IMR-90 (cell line): Measurements from ENCODE around the gene FAM149B1. TPM values are rescaled to one million over a fixed set of nuclear protein-coding genes. Genes with fewer than 3 reads are reported as not detected.

Source experiments
- ATAC-seq: fragments of 200-7000 bp; cut with Tn5 transposase; 2 replicates; pipeline ENCODE4 v1.9.1; 2020; ENCODE audit warnings: low read depth, mild to moderate bottlenecking, moderate library complexity
- BruUV-seq: library from RNA; stranded (reverse); fragments of 400-500 nt; replicated peaks from 2 replicates; lab custom pipeline; 2021; lab: Mats Ljungman, UMichigan
- CTCF ChIA-PET: fragments of 300-600 bp; formaldehyde crosslinking; extraction: SDS; loops from one replicate; lab custom pipeline; 2021; ENCODE audit warnings: antibody characterized with exemption; lab: Yijun Ruan, JAX
- POLR2A ChIA-PET: fragments of 300-600 bp; sonication (Branson Sonifier 250); formaldehyde crosslinking; loops from one replicate; lab custom pipeline; 2022; ENCODE audit warnings: antibody characterized with exemption; ENCODE audit not compliant: unreplicated experiment; lab: Charles Lee
- DNase-seq: peaks from one replicate; pipeline ENCODE4 v3.0.0; 2013
- H2AFZ ChIP-seq: replicated peaks from 2 replicates; pipeline ENCODE3; 2013; ENCODE audit warnings: low read length, mild to moderate bottlenecking; ENCODE audit not compliant: poor library complexity
- H2AK5ac ChIP-seq: 2 replicates; pipeline ENCODE4 v1.6.1; 2013; ENCODE audit warnings: low read depth, low read length, inconsistent platforms
- H2AK9ac ChIP-seq: replicated peaks from 2 replicates; pipeline ENCODE3; 2013; ENCODE audit warnings: mild to moderate bottlenecking, low read depth, low read length, moderate library complexity; ENCODE audit not compliant: poor library complexity
- H2BK120ac ChIP-seq: 2 replicates; pipeline ENCODE4 v1.6.1; 2013; ENCODE audit warnings: low read depth, low read length, inconsistent platforms
- H2BK15ac ChIP-seq: 3 replicates; pipeline ENCODE4 v1.6.1; 2013; ENCODE audit warnings: low read depth, low read length, inconsistent platforms
- H2BK20ac ChIP-seq: 2 replicates; pipeline ENCODE4 v1.6.1; 2013; ENCODE audit warnings: low read depth, mild to moderate bottlenecking, inconsistent platforms, low read length, moderate library complexity
- H2BK5ac ChIP-seq: 2 replicates; pipeline ENCODE4 v1.6.1; 2013; ENCODE audit warnings: mild to moderate bottlenecking, low read depth, low read length, inconsistent platforms; ENCODE audit not compliant: poor library complexity, severe bottlenecking
- H3K14ac ChIP-seq: replicated peaks from 2 replicates; pipeline ENCODE4 v1.6.1; 2013; ENCODE audit warnings: low read depth, low read length, inconsistent platforms
- H3K18ac ChIP-seq: 2 replicates; pipeline ENCODE4 v1.6.1; 2013; ENCODE audit warnings: low read depth, low read length, control low read depth
- H3K23ac ChIP-seq: 2 replicates; pipeline ENCODE4 v1.6.1; 2013; ENCODE audit warnings: low read depth, low read length, inconsistent platforms
- H3K27ac ChIP-seq: 2 replicates; pipeline ENCODE4 v1.5.1; 2013; ENCODE audit warnings: mild to moderate bottlenecking, control low read depth, low read length; ENCODE audit not compliant: insufficient read depth
- H3K27me3 ChIP-seq: 2 replicates; pipeline ENCODE4 v1.6.1; 2013; ENCODE audit warnings: low read length; ENCODE audit not compliant: control insufficient read depth, insufficient read depth
- H3K36me3 ChIP-seq: 2 replicates; pipeline ENCODE4 v1.6.1; 2013; ENCODE audit warnings: low read length, mixed read lengths; ENCODE audit not compliant: control insufficient read depth, insufficient read depth
- H3K4ac ChIP-seq: 2 replicates; pipeline ENCODE4 v1.6.1; 2013; ENCODE audit warnings: low read depth, low read length, inconsistent platforms
- H3K4me1 ChIP-seq: 2 replicates; pipeline ENCODE4 v1.6.1; 2013; ENCODE audit warnings: low read length, mixed read lengths; ENCODE audit not compliant: control insufficient read depth, insufficient read depth
- H3K4me2 ChIP-seq: 2 replicates; pipeline ENCODE4 v1.6.1; 2013; ENCODE audit warnings: low read depth, mild to moderate bottlenecking, control low read depth, low read length, moderate library complexity
- H3K4me3 ChIP-seq: 2 replicates; pipeline ENCODE4 v1.5.1; 2013; ENCODE audit warnings: low read depth, mild to moderate bottlenecking, control low read depth, low read length, moderate library complexity; ENCODE audit not compliant: insufficient read depth
- H3K56ac ChIP-seq: 2 replicates; pipeline ENCODE4 v1.6.1; 2013; ENCODE audit warnings: low read length, inconsistent platforms; ENCODE audit not compliant: insufficient read depth; ENCODE audit errors: extremely low read depth
- H3K79me1 ChIP-seq, 2 experiments: 2 replicates each; pipeline ENCODE4 v1.6.1; 2013; ENCODE audit warnings: low read length in 2 of 2, inconsistent platforms in 1 of 2, low read depth in 1 of 2
- H3K9ac ChIP-seq: 2 replicates; pipeline ENCODE4 v1.6.1; 2013; ENCODE audit warnings: low read depth, low read length, control low read depth
- H3K9me1 ChIP-seq: 2 replicates; pipeline ENCODE4 v1.6.1; 2013; ENCODE audit warnings: low read length, inconsistent platforms; ENCODE audit not compliant: insufficient read depth
- H3K9me3 ChIP-seq: 2 replicates; pipeline ENCODE4 v1.6.1; 2013; ENCODE audit warnings: low read length; ENCODE audit not compliant: control insufficient read depth, insufficient read depth
- H4K20me1 ChIP-seq: 2 replicates; pipeline ENCODE4 v1.6.1; 2013; ENCODE audit warnings: low read length, inconsistent platforms; ENCODE audit not compliant: insufficient read depth
- H4K5ac ChIP-seq: 2 replicates; pipeline ENCODE4 v1.6.1; 2013; ENCODE audit warnings: mild to moderate bottlenecking, low read depth, low read length, control low read depth
- H4K8ac ChIP-seq, 2 experiments: 2 replicates each; pipeline ENCODE4 v1.6.1; 2013; ENCODE audit warnings: low read depth in 2 of 2, low read length in 2 of 2, control low read depth in 1 of 2, inconsistent platforms in 1 of 2
- H4K91ac ChIP-seq: 2 replicates; pipeline ENCODE4 v1.6.1; 2013; ENCODE audit warnings: low read depth, low read length, inconsistent platforms; ENCODE audit not compliant: insufficient read depth
- MXI1 ChIP-seq: IDR thresholded peaks from 2 replicates; pipeline ENCODE4 v1.6.1; 2012; ENCODE audit warnings: low read depth, mild to moderate bottlenecking, low read length, moderate library complexity, borderline replicate concordance
- WGBS, 2 experiments: methylation state at CpG; one replicate each; pipeline versions ENCODE4 v1.1.5 to v1.1.7; 2013; ENCODE audit warnings: missing lambda C conversion rate in 2 of 2; ENCODE audit not compliant: insufficient read length in 1 of 2; ENCODE audit errors: extremely low coverage in 2 of 2; 5-methylcytosine and 5-hydroxymethylcytosine counted together
- dilution Hi-C: fragments of 300-500 bp; cut with HindIII; formaldehyde crosslinking; loops from one replicate; pipeline ENCODE4 v1.14.3; 2018; ENCODE audit warnings: low sequenced_read_pairs; ENCODE audit not compliant: unreplicated experiment
- in situ Hi-C: fragments of 300-500 bp; cut with MboI; formaldehyde crosslinking; loops from 3 replicates; pipeline ENCODE4 v1.14.3; 2019; ENCODE audit warnings: low sequenced_read_pairs, inconsistent platforms, mixed read lengths
- intact Hi-C: fragments of 100-400 bp; cut with micrococcal nuclease; formaldehyde crosslinking; loops from 2 replicates; pipeline ENCODE4 v1.10.0; 2022
- polyA plus RNA-seq, 3 experiments: library from polyadenylated mRNA; depleted of rRNA; stranded (reverse); fragments of >200 nt; gene quantifications; 2 replicates each; pipeline ENCODE4 v1.2.3, GENCODE V29; 2012; ENCODE audit warnings: low replicate concordance in 1 of 3
- total RNA-seq: library from RNA; depleted of rRNA; stranded (reverse); fragments of >200 nt; gene quantifications from 2 replicates; pipeline ENCODE4 v1.2.3, GENCODE V29; 2012
- TF ChIP-seq, protein P1 (sequence below): fragments of 150-350 bp; IDR thresholded peaks from 2 replicates; pipeline ENCODE4 v1.6.1; 2017; ENCODE audit warnings: mild to moderate bottlenecking, antibody characterized with exemption, low read length, low read depth

FAM149B1 gene
- total and polyA plus RNA-seq, 2 of the 4 experiments (the other 2 are of a cell fraction): 21.7 to 28.3 TPM

- Histone ChIP-seq H3K14ac (no peak overlapping the region), H3K4me2 (no peak overlapping the region), H3K4me3 (no peak overlapping the region), H3K36me3 (peaks cover 9% of the 10 kb centered on the region), H3K56ac (no peak overlapping the region), H2AK5ac (no peak overlapping the region), H3K23ac (no peak overlapping the region), H4K20me1 (no peaks in the 10 kb centered on the region), H3K79me1 (no peaks in the 10 kb centered on the region; a peak in 1 of 4 replicates), H2BK20ac (no peak overlapping the region), H2BK15ac (no peak overlapping the region), H3K9me3 (no peaks in the 10 kb centered on the region; the same call in 1 of the 2 replicates), H4K8ac (no peak overlapping the region), H2BK5ac (no peak overlapping the region), H3K9me1 (no peaks in the 10 kb centered on the region), H4K5ac (no peak overlapping the region), H2BK120ac (no peak overlapping the region), H2AFZ (no peak overlapping the region), H4K91ac (no peak overlapping the region), H3K27me3 (no peaks in the 10 kb centered on the region), H3K18ac (no peak overlapping the region), H3K9ac (no peak overlapping the region), H3K4ac (no peak overlapping the region), H3K4me1 (no peaks in the 10 kb centered on the region), H2AK9ac (no peak overlapping the region), H3K27ac (no peak overlapping the region)
- ChIA-PET CTCF (no interaction called here), POLR2A (no interaction called here)
- dilution Hi-C loops (no loop called here), intact Hi-C loops (no loop called here), in situ Hi-C loops (no loop called here)
- BruUV-seq: no TSS peak
- no peak for TF ChIP-seq MXI1
- TF ChIP-seq, protein P1, sequence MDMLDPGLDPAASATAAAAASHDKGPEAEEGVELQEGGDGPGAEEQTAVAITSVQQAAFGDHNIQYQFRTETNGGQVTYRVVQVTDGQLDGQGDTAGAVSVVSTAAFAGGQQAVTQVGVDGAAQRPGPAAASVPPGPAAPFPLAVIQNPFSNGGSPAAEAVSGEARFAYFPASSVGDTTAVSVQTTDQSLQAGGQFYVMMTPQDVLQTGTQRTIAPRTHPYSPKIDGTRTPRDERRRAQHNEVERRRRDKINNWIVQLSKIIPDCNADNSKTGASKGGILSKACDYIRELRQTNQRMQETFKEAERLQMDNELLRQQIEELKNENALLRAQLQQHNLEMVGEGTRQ: peak; percentile 31; the same call in 1 of the 2 replicates
- peak; percentile 70 for DNase-seq
- WGBS, 2 experiments: no CpG with 5 or more reads among the region's 1 CpG
- ATAC-seq: peak; percentile 67
Measured at GRCh38 chr10:73209705-73210104, 41.8 kb downstream of the FAM149B1 start.
